HG02870 (cell line): ENCODE data around the gene YTHDF1.

Source experiments
- ATAC-seq: cut with Tn5 transposase; IDR thresholded peaks from one replicate; pipeline ENCODE4 v1.9.1; 2021; ENCODE audit warnings: mild to moderate bottlenecking, moderate library complexity; ENCODE audit not compliant: unreplicated experiment

Gene YTHDF1

DNA sequence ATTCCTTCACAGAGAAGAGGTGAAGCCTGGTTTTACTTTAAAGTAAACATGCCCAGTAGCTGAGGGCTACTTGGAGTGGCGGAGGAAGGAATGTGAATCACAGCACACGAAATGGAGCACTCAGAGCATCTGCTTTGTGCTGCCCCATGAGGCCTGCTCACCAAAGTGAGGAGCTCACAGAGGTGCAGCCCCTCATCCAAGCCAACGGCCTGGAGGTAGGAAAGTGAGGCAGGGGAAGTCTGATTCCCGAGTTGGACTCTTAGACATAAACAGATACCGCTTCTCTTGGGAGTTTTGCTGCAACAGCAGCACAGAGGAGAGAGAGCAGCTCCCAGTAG, 3.6 kb downstream of the YTHDF1 start:
- no peak for ATAC-seq

- no peak for ATAC-seq
These were observed 5.8 kb downstream of the YTHDF1 start for GRCh38 chr20:63210011-63210605.

GRCh38 chr20:63208346-63208909, 7.5 kb downstream of the YTHDF1 start:
- no peak for ATAC-seq

DNA sequence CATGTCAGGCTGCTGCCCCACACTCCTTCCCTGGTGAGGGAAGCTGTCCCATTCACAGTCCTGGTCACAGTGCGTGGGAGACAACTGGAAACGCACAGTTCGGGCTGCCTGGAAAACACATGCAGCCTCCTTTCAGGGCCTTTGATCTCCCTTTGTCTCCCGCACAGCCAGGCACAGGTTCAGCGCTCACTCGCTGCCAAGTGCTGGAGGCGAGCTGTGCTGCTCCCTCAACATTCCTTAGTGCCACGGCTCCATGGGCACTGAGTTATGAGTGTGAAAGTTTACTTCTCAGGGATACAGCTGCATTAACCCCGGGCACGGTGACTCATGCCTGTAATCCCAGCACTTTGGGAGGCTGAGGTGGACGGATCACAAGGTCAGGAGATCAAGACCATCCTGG, 9.1 kb downstream of the YTHDF1 start:
- no peak for ATAC-seq

DNA sequence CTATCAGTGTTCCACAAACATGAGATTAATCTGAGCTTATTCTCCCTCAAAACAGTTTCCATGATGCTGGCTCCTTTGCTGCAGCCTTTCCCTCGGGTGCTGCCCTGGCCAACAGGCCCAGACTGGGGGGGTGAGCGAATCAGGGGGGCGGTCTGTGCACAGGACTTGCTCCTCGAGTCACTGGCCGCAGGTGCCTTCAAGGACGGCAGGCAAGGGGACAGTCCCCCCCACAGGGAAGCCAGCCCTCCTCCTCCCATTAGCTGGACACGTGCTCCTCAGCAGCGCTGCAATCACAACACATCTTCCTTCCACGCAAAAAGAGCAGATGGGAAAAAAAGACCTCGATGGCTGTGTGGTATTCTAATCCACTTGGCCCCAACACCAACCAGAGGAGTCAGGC, 10.0 kb downstream of the YTHDF1 start:
- no peak for ATAC-seq

GRCh38 chr20:63204362-63204761, 11.6 kb downstream of the YTHDF1 start:
- ATAC-seq = no peak

DNA sequence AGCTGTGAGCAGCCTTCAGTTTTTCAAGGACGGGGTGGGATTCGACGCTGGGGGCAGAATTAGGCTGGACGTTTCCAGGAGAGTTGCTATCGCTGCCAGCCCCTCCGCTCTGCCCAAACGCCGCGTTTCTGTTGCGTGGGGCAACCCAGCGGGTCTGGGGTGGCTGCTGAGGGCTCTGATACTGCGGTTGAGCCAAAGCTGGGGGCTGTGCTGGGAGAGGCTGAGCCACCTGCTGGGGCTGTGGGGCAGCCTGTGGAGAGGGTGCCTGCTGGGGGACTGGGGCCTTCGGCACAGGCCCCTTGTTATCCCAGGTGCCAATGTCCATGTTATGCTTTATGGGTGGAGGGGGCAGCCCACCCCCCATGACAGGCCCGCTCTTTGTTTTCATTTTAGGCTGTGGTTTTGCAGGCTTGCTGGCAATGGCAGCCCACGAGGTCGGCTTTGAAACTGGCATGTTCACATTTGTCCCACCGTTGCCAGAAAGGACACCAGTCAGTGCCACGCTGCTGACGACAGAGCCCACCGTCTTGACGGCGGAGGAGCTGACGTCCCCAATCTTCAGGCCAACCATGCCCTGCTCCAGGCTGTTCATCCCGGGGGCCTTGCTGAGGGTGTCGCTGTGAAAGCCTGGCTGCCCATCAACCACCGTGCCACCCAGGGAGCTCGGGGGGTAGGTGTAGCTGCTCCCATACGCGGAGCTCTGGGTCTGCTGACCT, 13.0 kb downstream of the YTHDF1 start:
- ATAC-seq = no peak

DNA sequence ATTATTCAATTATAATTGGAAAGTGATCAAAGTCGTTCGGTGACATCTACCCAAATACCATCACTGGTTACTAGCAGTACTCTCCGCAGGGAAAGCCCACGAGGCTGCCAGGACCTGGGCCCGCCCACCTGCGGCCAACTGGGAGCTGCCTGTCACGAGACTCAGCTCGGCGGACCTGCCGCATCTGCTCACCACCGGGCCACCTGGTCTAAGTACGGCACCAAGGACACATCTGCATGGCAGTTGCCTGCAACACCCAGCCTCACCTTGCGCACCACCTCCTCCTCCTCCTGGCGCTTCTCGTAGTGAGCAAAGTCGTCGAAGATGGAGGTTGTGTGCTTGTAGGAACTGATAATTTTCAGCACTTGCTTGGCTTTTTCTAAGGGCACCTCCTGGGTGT, 13.9 kb downstream of the YTHDF1 start:
- ATAC-seq = no peak

GRCh38 chr20:63198606-63199005, 17.3 kb downstream of the YTHDF1 start:
- no peak for ATAC-seq

DNA sequence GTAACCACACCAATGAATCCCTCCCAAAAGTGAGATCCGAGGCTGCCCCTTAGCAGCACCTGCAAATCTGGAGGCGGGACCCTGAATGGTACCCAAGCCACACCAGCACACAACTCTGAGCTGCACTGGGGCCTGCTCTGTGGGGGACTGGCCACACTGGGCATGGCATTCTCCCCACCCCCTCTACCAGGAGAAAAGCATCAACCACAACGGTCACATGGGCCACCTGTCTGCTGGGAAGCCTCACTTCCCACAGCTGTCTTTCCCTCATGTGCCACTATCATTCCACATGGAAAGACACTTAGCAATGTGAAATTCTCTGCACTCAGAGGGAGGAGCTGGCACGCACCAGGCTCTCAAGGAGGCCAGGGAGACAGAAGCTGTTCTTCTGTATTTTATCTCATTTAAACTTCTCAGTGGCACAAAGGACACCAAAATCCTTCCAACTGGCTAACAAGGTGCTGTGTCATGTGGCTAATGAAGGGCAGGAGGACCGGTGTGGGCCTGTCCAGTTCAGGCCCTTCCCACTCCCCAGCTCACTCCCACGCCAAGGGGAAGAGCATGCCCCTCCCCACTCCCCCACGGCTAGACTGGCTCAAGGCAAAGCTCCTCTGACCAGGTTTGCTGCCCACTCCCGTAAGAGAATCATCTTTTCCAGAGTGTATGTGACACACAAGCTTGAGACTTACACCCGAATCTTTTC, 19.0 kb downstream of the YTHDF1 start:
- ATAC-seq = no peak

DNA sequence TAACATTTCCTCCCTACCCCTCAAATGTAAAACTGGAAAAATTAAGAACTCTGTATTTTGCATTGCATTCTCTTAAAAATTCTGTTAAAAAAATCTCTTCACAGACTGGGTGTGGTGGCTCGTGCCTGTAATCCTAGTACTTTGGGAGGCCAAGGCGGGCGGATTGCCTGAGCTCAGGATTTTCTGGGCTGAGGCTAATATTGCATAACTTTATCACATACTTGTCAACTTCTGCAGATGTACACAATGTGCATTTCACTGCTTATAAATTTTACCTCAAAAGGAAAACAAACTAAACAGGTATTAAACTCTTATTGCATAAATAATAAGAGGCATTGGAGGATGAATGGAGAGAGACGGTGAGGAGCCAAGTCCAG, 21.1 kb downstream of the YTHDF1 start:
- ATAC-seq = no peak

DNA sequence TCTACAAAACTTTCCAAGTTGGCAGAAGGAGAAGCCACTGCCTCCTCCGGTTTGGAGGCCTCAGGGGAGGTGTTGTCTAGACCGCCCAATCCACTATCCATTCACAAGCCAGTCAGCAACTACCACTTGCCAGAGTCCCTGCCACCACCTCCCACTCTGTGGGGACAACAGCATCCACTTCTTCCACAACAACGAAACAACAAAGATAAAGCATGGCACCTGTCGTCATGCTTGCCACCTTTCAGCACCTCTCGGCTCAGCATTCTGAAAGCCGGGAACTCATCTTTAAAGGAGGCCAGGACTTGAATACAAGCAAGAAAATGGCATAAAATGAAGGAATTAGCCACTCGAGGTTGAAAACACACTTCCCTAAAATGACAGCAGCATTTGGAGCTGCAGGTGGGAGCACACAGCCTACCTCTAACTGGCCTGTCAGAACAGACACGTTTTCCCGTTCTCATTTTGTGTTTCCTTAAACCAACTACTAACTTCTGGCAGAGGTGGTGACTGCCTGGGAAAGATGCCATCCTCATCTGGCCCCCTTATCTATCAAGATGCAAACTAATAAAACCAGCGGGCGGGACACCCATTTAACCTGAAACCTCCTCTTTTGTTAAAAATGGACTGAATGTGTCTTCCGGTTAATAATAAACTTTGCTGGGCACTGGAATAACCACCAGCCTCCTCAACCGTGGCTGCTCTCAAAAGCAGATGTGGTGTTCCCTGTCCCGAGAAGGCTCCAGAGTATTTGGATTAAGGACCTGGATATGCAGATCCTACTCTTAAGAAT, 21.7 kb downstream of the YTHDF1 start:
- no peak for ATAC-seq

- ATAC-seq = no peak
These were observed 23.2 kb downstream of the YTHDF1 start for GRCh38 chr20:63192721-63193120.

- ATAC-seq = no peak
These were observed 24.5 kb downstream of the YTHDF1 start for GRCh38 chr20:63191400-63191799.

- ATAC-seq = no peak
These were observed 25.1 kb downstream of the YTHDF1 start for GRCh38 chr20:63190828-63191227.

- no peak for ATAC-seq
These were observed 25.9 kb downstream of the YTHDF1 start for GRCh38 chr20:63189846-63190559.

DNA sequence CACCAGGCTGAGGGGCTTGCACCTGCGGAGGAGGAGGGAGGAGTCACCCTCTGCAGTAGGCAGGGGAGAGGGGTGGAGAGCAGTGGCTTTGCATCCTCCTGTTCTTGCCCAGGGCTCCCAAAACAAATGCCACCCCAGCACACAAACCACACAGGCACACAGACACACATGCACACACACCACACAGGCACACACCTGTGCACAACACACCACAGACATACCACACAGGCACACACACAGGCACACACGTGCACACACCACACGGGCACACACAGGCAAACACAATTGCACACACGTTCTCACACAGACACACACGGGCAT, 26.6 kb downstream of the YTHDF1 start:
- no peak for ATAC-seq

GRCh38 chr20:63188641-63189321, 27.1 kb downstream of the YTHDF1 start:
- ATAC-seq = no peak

DNA sequence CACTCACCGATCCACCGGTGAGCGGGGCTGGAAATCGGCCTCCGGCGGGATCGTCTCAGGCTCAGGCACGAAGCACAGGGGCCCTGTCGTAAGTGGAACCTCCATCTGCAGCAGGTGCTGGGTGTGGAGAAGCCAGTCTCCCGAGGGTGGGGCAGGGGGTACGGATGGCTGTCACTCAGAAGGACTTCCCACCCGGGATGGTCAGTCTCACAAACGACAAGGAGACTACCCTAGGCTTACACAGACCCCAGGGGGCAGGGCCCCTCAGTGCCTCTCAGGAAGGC, 27.8 kb downstream of the YTHDF1 start:
- ATAC-seq = no peak

GRCh38 chr20:63187338-63188158, 28.4 kb downstream of the YTHDF1 start:
- ATAC-seq = no peak
